Activated T-helper 1 cell treated with Interleukin-2 at 50 U/mL for 16 hours (primary cell): ENCODE data around the gene ACP7.
"Not testable (repeated sequence)": the region's sequence is repeated elsewhere in the genome, so short reads cannot be mapped to it uniquely, and the experiment has no call there.

Experiments used
- DNase-seq: peaks from one replicate; pipeline ENCODE4 v3.0.0-alpha.2; 2020; ENCODE audit warnings: low read depth

ACP7 gene, protein sequence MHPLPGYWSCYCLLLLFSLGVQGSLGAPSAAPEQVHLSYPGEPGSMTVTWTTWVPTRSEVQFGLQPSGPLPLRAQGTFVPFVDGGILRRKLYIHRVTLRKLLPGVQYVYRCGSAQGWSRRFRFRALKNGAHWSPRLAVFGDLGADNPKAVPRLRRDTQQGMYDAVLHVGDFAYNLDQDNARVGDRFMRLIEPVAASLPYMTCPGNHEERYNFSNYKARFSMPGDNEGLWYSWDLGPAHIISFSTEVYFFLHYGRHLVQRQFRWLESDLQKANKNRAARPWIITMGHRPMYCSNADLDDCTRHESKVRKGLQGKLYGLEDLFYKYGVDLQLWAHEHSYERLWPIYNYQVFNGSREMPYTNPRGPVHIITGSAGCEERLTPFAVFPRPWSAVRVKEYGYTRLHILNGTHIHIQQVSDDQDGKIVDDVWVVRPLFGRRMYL

DNA sequence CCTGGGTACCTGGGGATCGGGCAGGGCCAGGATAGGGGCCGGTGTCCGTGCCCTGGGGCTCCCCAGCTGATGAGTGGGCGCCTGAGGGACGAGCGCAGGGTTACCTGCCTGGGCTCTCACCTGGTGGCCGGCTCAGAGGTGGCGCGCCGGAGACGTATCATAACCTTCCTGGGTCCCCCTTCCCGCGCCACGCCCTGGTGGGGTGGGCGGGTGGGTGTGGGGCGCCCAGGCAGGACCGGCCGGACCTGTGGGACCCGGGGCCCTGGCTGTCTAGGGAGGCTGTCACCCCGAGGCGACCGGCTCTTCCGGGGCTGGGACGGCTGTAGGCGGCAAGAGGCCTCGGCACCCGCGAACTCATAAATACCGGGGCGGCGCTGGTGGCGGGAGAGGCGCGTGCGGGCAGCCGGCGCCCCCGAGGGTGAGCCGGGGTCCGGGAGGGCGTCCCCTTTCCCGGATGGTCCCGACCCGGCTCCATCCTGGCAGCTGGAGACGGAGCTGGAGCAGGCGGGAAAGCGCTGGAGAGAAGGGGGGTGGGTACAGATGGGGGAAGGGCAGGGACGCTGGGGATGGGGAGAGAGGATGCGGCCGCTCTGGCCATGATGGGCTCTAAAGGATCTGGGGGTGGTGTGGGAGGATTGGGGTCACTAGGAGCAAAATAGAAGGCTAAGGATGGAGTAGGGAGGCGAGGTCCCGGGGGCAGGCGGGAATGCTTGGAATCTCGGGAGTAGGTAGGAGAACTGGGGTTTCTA is at the start of gene ACP7:
ACP7 (plus strand) TSS at position 386 of the 749 bp plus-strand sequence. CDS start 902 bp downstream, outside the sequence.
- DNase-seq: no peak

DNA sequence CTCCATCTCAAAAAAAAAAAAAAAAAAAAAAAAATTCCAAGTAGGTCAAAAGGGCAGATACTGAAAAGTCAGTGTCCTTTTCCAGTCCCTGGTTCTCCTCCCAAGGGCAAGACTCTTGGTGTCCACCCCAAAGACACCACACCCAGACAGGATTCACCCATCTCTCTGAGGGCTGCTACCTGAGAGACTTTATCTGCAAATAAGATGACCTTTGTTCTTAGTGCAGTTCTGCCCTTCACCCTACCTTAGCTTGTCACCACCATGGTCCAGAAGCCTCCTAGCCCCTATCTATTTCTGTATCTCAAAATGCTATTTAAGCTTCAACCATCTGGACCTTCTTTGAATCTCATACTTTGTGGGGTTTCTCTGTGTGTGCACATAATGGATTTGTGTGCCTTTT is 47.6 kb upstream of the ACP7 start:
- no peak for DNase-seq

DNA sequence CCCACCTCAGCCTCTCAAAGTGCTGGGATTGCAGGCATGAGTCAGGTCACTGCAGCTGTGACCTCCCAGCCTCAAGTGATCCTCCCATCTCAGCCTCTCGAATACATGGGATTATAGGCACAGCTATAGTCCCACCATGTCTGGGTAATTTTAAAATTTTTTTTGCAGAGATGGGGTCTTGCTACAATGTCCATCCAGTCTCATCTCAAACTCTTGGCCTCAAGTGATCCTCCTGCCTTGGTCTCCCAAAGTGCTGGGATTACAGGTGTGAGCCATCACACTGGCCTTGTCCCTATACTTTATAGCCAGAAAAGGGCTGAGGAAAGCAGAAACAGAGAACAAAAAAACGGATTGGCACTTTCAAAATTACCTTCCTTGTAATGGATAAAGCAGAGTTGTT is 47.0 kb upstream of the ACP7 start:
- no peak for DNase-seq

DNA sequence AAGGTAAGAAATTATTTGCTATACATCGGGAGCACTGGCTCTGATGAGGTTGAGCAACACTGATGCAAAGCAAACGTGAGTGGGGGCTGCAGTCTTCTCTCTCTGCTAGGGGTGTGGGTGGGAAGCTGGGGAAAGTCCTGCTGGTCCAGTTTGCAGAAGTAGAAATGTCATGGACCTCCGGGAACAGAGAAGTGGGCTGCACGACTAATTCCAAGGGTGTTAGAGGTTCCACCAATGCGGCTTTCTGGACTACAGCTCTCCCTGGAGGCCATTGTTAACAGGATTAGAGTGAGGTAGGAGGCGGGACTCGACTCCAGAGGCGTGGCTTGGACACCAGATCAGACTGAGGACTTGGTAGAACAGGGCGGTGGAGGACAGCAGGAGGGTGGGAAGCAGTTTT is 46.1 kb upstream of the ACP7 start:
- no peak for DNase-seq

DNA sequence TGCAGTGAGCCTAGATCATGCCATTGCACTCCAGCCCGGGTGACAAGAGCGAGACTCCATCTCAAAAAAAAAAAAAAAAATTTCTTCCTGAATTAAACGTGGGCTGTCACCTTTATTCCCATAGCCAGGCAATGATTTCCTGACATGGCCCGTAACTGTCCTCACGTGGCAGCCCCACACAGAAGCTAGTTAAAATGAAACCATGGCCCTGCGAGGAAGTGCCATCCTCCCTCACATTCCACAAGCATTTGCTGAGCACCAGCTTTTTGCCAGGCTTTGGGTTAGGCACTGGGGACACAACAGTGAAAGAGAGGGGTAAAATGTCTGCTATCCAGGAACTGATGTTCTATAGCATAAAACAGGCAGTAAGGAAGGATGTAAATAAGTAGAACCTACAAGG is 38.7 kb upstream of the ACP7 start:
- DNase-seq: no peak

DNA sequence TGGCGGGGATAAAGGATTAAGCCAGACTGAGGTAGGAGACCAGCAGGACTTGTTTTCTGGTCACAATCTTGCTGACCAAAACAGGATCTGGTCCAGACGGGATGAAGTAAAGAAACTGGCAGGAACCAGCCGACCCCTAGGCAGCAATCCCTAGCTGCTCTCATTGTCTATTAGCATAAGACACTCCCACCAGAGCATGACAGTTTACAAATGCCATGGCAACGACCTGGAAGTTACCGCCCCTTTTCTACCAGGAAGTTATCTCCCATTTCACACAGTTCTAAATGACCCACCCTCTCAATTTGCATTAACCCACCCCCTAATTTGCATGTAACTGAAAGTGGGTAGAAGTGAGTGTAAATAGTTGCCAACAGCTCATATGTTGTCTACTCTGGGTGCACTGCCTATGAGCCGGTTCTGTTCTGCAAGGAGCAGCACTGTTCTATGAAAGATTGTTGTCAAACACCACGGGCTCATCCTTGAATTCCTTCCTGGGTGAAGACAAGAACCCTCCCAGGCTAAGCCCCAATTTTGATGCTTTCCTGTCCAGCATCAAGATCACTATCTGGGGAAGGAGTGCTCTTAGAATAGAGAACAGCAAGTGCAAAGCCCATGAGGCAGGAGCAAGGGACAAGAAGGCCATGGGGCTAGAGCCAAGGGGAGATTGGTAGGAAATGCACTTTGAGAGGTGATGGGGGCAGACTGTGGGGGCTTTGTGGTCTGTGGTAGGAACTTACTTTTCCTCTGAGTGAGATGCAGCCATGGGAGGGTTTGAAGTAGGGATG is 37.9 kb upstream of the ACP7 start:
- DNase-seq: no peak

DNA sequence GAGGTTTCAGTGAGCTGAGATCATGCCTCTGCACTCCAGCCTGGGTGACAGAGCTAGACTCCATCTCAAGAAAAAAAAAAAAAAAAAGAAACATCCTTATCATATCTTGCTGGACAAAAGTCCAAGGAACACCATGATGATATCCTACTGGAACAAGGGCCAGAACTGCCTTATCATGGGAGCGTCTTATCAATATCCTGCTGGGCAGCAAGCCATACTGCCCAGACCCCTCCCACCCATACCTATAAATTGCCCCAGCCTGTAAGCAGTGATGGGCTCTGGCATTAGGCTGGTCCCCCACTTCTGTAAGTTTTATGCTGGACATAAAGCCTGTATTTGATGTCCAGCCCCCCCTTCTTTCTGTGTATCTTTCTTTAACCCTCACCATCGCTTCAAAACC is 37.1 kb upstream of the ACP7 start:
- no peak for DNase-seq

DNA sequence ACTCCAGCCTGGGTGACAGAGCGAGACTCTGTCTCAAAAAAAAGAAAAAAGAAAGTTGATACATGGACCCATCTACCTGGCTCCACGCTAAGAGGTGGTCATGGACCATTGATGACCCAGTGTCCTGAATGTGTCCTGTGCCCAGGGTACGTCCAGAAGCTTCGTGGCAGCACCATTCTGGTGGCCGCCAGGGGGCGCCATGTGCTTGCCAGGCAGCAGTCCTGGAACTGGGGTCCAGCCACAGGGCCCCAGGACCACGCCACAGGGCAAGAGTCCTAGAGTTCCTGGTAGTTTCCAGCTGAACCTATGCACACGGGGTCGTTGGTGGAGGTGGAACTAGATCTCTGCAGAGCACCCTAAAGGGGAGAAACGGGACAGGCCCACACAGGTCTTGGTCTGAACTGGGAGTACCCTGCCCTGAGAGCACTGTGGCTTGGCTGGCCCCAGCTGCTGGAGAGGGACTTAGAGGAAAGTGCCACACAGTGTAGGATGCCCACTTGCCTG is 31.9 kb upstream of the ACP7 start:
- peak; percentile 50 for DNase-seq

DNA sequence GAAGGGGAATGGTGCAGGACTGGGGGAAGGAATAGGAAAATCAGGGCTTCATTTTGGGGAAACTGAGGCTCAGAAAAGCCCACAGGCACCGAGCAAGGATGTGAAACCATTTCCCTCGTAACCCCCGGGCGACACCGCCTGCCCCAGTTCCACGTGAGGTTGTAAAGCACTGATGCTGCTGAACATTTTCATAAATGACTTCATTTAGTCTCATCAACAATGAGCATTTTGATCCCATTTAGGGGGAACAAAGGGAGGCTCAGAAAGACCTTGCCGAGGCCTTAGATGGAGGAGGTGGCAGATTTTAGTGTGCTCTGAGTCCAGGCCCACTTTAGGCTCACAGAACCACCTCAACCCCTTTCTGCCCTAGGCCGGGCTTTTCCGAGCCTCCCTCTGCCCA is 31.3 kb upstream of the ACP7 start:
- DNase-seq: no peak

DNA sequence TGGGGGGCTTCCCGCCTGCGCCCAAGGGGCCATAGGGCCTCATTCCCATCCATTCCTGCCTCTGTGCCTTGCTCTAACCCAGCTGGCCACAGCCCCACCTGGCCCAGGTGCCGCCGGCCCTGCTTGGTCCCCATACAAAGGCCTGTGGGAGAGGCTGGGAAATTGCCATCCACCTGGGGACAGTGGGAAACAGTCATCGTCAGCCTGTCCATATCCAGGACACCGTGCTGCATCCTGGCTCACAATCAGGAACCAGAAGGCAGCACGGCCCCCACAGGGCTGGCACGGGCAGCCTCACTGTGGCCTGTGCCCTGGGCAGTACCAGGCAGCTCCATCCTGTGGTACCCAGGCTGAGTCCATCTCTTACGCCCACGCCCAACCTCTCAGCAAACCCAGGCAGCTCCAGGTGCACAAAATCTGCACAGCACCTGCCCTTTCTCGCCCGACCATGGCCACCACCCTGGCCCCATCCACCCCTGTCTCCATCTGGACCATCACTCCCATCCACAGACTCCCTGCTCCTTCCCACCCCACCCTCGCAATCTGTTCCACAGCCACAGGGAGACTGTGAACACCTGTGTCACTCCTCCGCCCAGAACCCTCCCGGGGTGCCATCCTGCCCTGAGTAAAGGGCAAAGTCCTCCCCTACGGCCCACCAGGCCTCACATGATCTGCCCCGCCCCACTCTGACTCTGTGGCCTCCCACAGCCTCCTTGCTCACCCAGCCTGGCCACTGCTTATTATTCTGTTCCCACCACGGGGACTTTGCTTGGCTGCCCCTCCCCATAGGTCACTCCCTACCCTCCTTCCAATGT is 30.7 kb upstream of the ACP7 start:
- no peak for DNase-seq

DNA sequence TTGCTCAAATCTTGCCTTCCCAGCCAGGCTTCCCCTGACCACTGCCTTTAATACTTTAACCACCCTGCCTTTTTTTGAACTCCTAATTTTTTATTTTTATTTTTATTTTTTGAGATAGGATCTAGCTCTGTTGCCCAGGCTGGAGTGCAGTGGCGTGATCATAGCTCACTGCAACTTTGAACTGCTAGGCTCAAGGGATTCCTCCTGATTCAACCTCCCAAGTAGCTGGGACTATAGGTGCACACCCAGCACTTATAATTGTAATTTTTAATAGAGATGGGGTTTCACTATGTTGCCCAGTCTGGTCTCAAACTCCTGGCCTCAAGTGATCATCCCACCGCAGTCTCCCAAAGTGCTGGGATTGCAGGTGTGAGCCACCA is 30.1 kb upstream of the ACP7 start:
- DNase-seq: no peak

DNA sequence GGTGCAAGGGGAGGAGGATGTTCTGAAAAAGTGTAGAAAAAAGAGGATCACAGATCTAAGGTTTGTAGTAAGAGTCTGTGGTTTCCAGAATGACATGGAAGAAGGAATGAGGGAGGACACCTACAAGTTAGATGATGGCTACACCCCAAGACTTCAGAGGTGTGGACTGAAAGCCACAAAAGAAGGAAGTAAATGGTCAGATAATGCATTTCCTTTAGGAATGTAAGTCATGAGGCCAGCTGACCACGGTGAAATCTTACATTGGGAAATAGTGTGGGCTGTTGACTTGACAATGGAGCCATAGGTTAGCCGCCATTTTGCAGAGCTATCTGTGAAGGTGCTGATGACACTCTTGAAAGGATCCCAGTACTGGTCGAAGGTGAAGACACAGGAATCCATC is 26.6 kb upstream of the ACP7 start:
- no peak for DNase-seq

DNA sequence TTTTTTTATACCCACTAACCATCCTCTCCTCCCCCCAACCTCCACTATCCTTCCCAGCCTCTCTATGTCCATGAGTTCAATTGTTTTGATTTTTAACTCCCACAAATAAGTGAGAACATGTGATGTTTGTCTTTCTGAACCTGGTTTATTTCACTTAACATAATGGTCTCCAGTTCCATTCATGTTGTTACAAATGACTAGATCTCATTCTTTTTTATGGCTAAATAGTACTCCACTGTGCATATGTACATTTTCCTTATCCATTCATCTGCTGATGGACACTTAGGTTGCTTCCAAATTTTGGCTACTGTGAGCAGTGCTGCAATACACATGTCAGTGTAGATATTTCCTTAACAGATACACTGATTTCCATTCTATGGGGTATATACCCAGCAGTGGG is 24.9 kb upstream of the ACP7 start:
- DNase-seq: no peak

DNA sequence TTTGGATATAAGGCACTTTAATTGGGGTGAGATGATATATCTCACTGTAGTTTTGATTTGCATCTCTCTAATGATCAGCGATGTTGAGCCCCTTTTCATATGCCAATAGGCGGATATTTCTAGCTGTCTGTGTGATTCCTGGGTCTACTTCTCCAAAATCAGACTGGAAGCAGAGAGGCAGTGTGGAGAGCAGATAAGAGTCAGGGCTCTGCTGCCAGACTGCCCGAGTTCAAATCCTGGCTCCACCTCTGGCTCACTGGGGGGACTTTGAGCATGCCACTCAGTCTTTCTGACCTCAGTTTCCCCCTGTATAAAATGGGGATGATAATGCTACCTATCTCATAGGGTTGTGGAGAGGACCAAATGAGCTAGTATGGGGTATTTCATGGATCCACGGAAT is 24.0 kb upstream of the ACP7 start:
- no peak for DNase-seq

DNA sequence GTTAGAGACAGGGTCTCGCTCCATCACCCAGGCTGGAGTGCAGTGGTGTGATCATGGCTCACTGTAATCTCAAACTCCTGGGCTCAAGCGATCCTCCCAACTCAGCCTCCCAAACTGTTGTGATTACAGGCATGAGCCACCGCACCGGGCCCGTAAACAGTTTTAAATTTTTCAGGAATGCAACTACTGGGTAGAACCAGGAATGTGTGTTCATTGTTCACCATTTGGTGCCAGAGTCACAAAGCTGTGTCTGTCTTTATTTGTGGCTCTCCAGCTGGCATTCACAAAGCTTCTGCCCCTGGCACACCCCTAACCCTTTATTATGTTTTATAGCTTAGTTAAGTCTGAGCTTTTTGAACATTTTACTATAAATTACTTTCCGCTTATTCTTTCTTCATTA is 19.8 kb upstream of the ACP7 start:
- no peak for DNase-seq

DNA sequence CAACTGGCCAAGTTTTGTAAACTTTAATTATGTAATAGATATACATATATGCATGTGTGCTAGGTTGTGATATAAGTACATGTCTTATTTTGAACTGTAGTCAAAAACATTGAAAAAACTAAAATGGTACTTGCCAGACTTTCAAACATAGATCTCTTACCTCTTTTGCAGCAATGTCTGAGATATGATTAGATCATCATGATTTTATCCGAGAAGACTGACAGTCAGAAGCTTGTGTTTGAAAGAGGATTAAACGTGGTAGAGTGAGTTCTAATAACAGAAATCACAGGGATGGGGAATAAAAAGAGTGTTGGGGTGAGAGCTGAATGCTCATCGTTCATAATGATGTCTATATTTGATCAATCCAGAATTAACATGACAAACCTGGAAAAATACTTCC is 18.2 kb upstream of the ACP7 start:
- no peak for DNase-seq

DNA sequence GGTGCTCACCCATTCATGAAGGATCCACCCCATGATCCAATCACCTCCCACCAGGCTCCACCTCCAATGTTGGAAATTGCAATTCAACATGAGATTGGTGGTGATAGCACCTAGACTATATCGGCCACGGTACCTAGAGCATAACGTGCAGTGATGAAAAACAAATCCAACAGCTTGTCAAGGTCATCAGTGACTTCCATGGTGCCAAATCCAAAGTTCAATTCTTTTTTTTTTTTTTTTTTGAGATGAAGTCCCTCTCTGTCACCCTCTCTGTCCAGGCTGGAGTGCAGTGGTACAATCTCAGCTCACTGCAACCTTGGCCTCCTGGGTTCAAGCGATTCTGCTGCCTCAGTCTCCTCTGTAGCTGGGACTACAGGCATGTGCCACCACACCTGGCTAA is 17.1 kb upstream of the ACP7 start:
- DNase-seq: no peak

DNA sequence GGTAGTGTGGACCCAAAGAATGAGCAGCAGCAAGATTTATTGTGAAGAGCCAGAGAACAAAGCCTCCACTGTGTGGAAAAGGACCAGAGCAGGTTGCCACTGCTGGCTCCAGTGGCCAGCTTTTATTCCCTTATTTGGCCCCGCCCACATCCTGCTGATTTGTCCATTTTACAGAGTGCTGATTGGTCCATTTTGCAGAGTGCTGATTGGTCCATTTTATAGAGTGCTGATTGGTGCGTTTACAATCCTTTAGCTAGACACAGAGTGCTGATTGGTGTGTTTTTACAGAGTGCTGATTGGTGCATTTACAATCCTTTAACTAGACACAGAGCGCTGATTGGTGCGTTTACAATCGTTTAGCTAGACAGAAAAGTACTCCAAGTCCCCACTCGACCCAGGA is 15.9 kb upstream of the ACP7 start:
- DNase-seq: not testable (repeated sequence)

DNA sequence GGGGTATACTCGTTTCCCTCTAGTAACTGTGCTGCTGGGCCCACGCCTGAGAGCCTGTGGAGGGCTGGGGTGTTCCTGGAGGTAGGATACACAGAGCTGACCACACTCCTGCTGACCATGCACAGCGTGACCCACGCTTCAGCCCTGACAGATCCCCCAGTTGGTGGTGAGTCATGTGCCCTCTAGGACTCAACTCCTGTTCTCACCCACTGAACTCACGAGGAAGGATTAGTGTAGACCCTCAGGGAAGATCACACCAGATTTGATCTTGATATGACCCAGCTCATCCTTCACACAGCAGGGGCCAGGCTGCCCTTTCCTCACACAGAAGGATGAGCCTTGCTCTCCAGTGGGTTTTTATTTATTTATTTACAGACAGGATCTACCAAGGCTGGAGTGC is 13.3 kb upstream of the ACP7 start:
- DNase-seq: no peak

DNA sequence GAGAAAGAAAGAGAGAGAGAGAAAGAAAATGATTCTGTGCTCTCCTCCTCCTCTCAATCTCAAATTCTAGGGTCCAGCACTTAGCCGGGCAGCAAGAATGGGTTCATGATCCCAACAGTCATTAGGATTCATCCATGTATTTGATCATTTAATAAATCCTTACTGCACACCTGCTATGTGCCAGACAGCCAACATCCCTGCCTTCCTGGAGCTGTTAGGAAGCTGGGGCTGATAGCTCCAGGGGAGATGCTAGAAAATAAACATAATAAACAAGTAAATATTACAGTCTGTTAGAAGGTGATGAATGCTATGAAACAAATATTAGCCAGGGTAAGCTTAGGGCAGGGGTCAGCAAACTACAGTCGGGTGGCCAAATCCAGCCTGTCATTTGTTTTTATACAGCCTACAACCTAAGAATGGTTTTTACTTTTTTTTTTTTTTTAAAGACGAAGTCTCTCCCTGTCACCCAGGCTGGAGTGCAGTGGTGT is 9.9 kb upstream of the ACP7 start:
- no peak for DNase-seq

DNA sequence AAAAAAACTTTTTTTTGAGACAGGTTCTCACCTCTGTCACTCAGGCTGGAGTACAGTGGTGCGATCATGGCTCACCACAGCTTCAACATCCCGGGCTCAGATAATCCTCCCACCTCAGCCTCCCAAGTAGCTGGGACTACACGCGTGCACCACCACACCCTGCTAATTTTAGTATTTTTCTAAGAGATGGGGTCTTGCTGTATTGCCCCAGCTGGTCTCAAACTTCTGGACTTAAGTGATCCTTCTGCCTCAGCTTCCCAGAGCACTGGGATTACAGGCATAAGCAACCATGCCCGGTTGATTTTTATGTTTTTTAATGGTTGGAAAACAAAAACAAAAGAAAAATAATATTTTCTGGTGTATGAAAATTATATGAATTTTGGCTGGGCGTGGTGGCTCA is 9.2 kb upstream of the ACP7 start:
- no peak for DNase-seq

DNA sequence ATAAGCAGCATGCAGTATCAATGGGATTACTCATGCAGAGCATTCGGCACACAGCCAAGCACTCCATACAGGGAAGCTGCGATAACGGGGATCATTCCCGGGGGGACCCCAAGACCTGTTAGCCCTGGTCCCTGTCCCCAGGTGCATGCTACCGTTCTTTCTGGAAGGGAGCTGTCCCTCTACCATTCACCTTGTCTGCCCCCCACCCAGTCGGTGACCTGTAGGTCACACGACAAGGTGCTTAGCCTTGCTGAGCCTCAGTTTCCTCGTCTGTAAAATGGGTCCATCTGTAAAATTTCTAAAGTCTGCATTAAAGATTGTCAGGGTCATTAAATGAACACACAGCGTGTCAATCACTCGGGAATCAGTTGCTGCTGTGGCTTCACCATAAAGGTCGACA is 6.8 kb upstream of the ACP7 start:
- DNase-seq: no peak
